GM18861 (cell line): ENCODE data around the gene ARHGAP10.

Experiments
- ATAC-seq: cut with Tn5 transposase; IDR thresholded peaks from one replicate; pipeline ENCODE4 v1.9.1; 2021; ENCODE audit not compliant: unreplicated experiment

ARHGAP10 gene

GRCh38 chr4:147730333-147730732 is 1.6 kb upstream of the ARHGAP10 start:
- ATAC-seq = no peak

- ATAC-seq = no peak
Observed at GRCh38 chr4:147732518-147733235, 789 bp downstream of the ARHGAP10 start.

DNA sequence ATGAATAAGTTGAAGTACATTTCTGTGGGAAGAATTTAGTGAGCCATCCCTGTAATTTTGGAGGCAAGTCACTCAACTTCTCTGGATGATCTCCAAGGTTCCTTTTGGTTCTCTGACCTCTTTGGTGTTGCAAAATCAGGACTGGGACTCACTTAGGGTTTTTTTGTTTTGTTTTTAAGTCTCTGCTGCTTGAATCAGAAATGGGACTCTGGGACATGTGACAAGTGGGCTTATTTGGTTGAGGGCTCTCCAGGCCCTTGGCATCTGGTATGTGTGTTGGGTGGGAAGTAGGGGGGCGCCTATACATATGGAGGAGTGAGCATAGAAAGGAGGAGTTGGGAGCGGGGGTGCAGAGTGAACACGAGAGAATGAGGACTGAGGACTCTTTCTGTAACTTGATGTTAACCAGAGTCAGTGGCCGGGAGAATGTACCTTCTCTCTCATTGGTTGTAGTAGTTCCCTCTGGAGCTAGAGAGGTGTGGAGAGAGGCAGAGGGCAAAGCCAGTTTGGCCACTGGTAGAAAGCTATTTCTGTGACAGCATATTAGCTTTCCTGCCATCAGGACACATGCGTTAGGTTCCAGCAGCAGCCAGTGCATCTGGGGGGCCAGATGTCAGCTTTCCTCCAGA is 1.9 kb downstream of the ARHGAP10 start:
- no peak for ATAC-seq

DNA sequence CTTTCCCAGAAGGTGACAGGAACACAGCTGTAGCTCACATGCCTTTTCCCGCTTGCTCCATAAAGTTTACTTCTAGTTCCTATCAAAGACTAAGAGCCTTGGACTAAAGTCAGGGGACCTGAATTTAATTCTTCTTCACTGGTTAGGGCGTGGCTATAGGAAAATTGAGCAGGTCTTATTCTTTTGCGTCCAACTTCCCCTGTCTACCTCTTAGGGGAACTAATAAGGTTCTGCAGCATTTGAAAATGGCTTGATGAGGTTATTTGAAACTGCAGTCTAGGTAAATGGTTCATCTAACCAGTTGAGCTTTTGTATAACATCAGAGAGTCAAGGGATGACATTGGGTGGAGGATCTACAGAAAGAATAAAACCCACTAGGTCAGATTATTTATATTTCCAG is 2.6 kb downstream of the ARHGAP10 start:
- ATAC-seq = no peak

GRCh38 chr4:147735413-147736301 is 3.8 kb downstream of the ARHGAP10 start:
- ATAC-seq = peak; percentile 40

- ATAC-seq = no peak
Observed at GRCh38 chr4:147736458-147736857, 4.6 kb downstream of the ARHGAP10 start.

GRCh38 chr4:147737623-147738022 is 5.7 kb downstream of the ARHGAP10 start:
- no peak for ATAC-seq

DNA sequence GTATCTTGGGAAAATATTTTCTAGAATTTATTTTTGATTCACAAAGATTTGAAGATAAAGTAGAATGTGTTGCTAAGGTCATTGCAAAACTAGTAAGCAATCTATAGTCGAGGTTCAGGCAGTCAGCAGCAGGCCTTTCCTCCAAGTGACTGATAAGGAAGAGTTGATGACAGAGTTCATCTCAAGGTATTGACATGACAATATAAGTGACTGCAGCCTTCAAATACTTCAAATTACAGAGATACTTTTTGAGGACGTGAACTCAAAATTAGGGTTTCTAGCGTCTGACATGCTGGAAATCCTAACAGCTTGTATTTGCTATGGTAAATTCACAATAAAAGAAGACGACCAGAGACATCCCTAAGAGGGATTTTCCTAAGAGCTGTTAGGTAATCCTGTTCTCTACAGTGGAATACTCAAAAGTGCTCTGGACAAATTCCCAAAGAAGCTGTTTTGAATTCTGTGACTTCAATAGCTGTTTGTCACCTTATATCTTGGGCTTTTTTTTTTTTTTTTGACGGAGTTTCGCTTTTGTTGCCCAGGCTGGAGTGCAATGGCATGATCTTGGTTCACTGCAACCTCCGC is 7.4 kb downstream of the ARHGAP10 start:
- ATAC-seq = no peak

DNA sequence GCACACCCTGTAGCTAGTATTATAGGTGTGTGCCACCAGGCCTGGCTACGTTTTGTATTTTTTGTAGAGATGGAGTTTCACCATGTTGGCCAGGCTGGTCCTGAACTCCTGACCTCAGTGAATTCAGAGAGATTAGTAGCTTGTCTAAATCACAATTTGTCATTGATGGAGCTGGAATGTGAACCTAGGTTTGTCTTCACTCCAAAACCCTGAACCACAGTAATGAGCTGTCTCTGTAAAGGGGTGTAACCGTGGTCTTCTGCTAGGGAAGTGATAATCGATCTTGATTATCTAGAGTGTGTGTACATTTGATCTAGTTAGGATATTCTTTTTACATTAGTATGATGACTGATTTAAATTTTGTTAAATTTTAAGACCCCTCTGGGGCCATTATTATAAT is 8.3 kb downstream of the ARHGAP10 start:
- ATAC-seq = no peak

- no peak for ATAC-seq
Observed at GRCh38 chr4:147741190-147741788, 9.4 kb downstream of the ARHGAP10 start.

DNA sequence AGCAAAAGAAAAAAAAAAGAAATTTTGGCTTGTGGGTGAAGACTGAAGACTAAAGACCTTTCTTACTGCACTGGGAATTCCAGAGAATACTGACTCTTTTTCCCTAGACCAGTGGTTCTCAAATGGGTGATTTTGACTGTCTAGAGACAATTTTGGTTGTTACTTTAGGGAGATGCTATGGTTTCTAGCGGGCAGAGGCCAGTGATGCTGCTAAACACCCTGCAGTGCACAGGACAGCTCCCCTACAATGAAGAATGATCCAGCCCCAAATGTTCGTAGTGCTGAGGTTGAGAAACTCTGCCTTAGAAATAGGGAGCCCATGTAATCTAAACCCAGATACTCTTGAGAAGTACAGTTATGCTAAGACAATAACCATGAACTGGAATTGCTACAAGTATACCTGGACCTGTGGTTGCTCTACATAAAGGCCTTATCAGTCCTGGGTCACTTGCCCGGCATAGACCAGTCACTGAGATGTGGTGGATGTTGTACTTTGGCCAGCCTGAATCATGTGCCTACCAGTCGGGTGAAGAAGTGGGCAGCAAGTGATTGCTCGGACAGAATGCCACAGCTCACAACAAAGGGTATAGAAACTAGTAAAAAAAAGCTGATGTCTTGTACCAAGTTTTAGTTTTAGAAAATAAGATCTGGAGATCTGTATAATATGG is 16.0 kb downstream of the ARHGAP10 start:
- no peak for ATAC-seq

- ATAC-seq = peak; percentile 97
Observed at GRCh38 chr4:147749811-147750321, 18.0 kb downstream of the ARHGAP10 start.

DNA sequence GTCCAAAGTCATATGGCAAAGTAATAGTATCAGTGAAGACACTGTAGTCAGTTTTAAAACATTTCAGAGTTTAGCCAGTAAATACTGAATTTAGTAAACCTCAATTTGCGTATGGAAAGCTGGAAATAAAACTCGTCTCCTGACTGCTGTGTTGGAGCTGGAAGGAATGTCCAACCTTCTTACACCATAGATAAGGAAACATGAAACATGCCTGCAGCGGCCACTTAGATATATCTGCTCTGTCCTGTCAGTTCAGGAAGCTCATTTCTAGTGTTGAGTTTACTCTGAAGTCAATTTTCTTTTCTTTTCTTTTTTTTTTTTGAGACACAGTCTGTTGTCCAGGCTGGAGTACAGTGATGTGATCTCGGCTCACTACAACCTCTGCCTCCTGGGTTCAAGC is 21.2 kb downstream of the ARHGAP10 start:
- no peak for ATAC-seq

GRCh38 chr4:147754037-147754445 is 22.2 kb downstream of the ARHGAP10 start:
- no peak for ATAC-seq

DNA sequence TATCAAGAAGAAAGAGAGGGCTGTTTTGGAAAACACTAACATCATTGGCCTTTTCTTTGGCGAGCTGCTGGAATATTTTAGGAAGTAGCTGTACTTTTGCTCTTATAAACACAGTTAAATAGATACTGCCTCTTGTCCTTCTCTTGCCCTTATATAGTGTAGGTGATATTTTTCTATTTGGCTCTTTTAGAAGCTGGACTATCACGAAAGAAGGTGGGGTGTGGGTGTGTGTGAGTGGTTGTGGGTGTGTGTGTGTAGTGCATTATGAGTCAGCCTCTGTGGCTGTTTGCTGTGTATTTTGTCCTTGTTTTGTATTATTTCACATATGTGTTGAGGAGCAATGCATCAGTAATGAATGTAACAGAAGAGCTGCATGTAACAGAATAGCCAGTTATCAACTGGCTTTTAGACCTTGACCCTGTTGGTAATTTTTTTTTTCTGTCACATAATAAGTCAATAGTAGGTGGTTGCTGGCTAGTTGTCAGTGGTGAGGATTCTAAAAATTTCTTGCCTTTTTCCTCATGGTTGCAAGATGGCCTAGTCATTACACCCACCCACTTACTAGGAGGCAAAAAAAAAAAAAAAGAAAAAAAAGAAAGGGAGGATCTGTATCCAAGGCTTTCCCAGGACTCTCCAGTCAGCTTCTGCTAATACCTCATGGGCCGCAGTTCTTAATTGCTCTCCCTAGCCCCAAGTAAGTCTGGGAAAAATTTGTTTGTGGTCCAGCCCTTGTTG is 23.8 kb downstream of the ARHGAP10 start:
- no peak for ATAC-seq

- no peak for ATAC-seq
Observed at GRCh38 chr4:147756417-147756816, 24.5 kb downstream of the ARHGAP10 start.

DNA sequence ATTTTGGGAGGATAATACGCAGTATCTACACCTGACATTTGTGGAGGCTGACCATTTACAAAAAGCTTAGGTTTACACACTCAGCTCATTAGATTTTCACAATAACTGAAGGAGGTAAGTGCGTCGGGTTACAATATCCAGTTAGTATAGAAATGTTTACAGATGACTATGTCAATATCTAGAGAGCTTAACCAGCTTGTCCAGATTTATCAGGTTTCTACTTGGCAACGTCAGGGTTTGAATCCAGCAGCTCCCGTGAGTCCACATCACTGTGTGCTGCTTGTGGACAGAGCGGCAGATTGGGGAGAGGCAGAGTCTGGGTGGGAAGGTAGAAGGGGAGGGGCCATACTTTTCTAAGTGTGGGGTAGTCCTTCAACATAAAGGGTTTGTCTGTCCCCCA is 28.3 kb downstream of the ARHGAP10 start:
- ATAC-seq = no peak

DNA sequence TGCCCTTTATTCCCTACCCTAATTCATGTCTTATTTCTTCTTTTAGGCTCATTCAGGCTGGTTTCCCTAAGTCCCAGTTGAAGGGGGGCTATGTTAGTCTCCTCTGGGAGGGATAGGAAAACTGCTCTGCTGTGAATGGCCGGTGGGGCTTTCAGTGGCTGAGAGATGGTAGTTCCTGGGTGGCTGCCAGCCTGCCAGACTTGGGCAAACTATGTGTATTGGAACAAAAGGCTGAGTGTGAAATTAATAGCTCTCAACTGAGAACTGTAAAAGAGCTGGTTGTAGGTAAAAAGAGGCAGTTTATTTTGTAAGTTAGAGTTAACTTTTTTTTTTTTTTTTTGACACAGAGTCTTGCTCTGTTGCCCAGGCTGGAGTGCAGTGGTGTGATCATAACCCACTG is 28.8 kb downstream of the ARHGAP10 start:
- ATAC-seq = no peak

DNA sequence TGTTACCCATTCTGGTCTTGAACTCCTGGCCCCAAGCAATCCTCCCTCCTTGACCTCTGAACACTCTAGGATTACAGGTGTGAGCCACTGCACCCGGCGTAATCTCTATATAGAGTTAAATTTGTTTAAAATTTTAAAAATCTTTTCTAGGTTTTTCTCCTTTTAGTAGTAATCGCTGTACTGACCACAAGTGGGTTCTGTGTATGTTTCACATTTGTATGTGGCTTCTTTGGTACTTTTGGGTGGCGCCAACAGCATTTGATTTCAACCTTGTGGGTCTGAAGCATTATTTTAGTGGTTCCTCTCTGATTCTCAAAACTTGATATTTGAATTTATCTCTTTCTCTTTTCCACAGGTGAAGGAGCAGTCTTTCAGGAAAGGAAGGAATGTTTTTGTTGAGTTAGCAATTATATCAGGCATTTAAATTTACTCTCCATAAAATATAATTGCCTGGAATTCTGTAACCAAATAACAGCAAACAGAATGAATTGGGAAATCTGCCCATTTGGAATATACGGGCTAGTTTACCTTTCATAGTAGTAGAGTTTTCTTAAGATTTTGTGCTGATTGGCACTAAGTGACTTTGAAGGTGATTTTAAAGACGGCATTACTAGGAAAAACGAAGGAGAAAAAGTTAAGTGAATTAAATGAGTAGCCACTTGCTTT is 29.5 kb downstream of the ARHGAP10 start:
- ATAC-seq = peak; percentile 51
